Kidney (tissue), 14 donors: ENCODE results near the gene CLIP1. TPM values are rescaled to one million over a fixed set of nuclear protein-coding genes. Genes with fewer than 3 reads are reported as not detected.
A peak's percentile ranks its signal among the peaks of the same experiment; 100 is the strongest.
"Not testable (repeated sequence)": the region's sequence is repeated elsewhere in the genome, so short reads cannot be mapped to it uniquely, and the experiment has no call there.

Source experiments
- DNase-seq, 5 donors: peaks; one replicate each; pipeline ENCODE4 v3.0.0-alpha.2; 2013 to 2020
- FAIRE-seq: peaks from 2 replicates; lab custom pipeline; 2012; peaks lifted over from hg19 to GRCh38; lab: Jason Lieb, UNC
- H3K27ac ChIP-seq, 2 donors: one replicate each; pipeline ENCODE4 v1.7.0; 2013; ENCODE audit warnings: low read depth in 2 of 2, low read length in 2 of 2, inconsistent platforms in 1 of 2
- H3K27me3 ChIP-seq: one replicate; pipeline ENCODE4 v1.7.1; 2013; ENCODE audit warnings: low read length, inconsistent platforms; ENCODE audit not compliant: control insufficient read depth, insufficient read depth
- H3K36me3 ChIP-seq, 3 donors: one replicate each; pipeline versions ENCODE4 v1.7.0 to v1.7.1; 2013; ENCODE audit warnings: low read length in 3 of 3, control low read depth in 1 of 3, inconsistent platforms in 1 of 3; ENCODE audit not compliant: insufficient read depth in 3 of 3, control insufficient read depth in 2 of 3
- H3K4me1 ChIP-seq, 3 donors: one replicate each; pipeline versions ENCODE4 v1.7.0 to v1.7.1; 2013; ENCODE audit warnings: low read length in 3 of 3, inconsistent platforms in 1 of 3, low read depth in 1 of 3; ENCODE audit not compliant: control insufficient read depth in 2 of 3, insufficient read depth in 2 of 3
- H3K4me3 ChIP-seq, 3 donors: one replicate each; pipeline versions ENCODE4 v1.7.0 to v1.8.1; 2013; ENCODE audit warnings: low read length in 3 of 3, control low read depth in 1 of 3, inconsistent platforms in 1 of 3
- H3K9ac ChIP-seq, 3 donors: one replicate each; pipeline versions ENCODE4 v1.7.0 to v1.7.1; 2013; ENCODE audit warnings: low read length in 3 of 3, control low read depth in 1 of 3, inconsistent platforms in 1 of 3
- H3K9me3 ChIP-seq, 3 donors: one replicate each; pipeline versions ENCODE4 v1.7.0 to v1.7.1; 2013; ENCODE audit warnings: low read length in 3 of 3, control low read depth in 1 of 3, inconsistent platforms in 1 of 3; ENCODE audit not compliant: control insufficient read depth in 2 of 3, insufficient read depth in 1 of 3
- intact Hi-C: fragments of 100-400 bp; cut with DNase I; formaldehyde crosslinking; loops from one replicate; pipeline ENCODE4 v1.11.1; 2022
- polyA plus RNA-seq: library from polyadenylated mRNA; stranded (reverse); fragments of 350-450 nt; fragmentation: Illumina TruSeq; extraction: RNeasy Lipid Tissue Mini Kit (QIAGEN cat#74804); gene quantifications from one replicate; pipeline ENCODE4 v1.2.3, GENCODE V29; 2014; ENCODE audit warnings: low read depth, low replicate concordance; ENCODE audit not compliant: insufficient read depth
- total RNA-seq: library from RNA; stranded (reverse); fragmentation: NEBNext Ultra II Directional; extraction: Animal tissue kit (Norgen Biotek cat#: 25700); gene quantifications from one replicate; pipeline ENCODE4 v1.2.1, GENCODE V29; 2021
- TF ChIP-seq, protein P1 (sequence below): IDR thresholded peaks from 3 replicates; pipeline ENCODE4 v1.5.1; 2012; ENCODE audit warnings: mild to moderate bottlenecking, moderate library complexity, borderline replicate concordance; ENCODE audit not compliant: insufficient read depth; ENCODE audit errors: extremely low read depth
- donor health status: control.
- donor health status: control.
- donor health status: control.
- donor health status: control.
- donor health status: control.
- donor health status: DM: yes; HTN: yes; CAD: no.
- donor health status: Normal renal cell carcinoma (clear cell type).

The CLIP1 gene
- total and polyA plus RNA-seq, 2 donors from 2014 or later: 14.5 to 85.3 TPM

DNA sequence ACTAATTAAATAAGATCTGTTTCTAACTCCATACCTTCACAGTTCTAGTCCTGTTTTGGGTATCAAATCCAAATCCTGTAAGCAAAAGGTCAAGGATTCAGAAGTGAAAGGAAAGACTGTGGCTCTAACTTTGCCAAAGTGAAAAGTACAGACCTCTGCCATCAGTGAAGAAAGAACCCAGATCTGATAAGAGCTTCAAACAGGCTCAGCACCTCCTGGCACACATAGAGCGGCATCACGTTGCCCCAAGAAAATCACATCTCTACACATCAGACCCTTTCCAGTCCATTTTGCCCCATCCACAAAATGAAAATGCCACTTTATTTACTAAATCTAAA is 23.2 kb downstream of the CLIP1 start:
- peak overlapping the region in 2 of 3 donors; percentile 8 to 62 for H3K9ac ChIP-seq
- H3K27me3 ChIP-seq: no peaks in the 10 kb centered on the region
- TF ChIP-seq, protein P1, sequence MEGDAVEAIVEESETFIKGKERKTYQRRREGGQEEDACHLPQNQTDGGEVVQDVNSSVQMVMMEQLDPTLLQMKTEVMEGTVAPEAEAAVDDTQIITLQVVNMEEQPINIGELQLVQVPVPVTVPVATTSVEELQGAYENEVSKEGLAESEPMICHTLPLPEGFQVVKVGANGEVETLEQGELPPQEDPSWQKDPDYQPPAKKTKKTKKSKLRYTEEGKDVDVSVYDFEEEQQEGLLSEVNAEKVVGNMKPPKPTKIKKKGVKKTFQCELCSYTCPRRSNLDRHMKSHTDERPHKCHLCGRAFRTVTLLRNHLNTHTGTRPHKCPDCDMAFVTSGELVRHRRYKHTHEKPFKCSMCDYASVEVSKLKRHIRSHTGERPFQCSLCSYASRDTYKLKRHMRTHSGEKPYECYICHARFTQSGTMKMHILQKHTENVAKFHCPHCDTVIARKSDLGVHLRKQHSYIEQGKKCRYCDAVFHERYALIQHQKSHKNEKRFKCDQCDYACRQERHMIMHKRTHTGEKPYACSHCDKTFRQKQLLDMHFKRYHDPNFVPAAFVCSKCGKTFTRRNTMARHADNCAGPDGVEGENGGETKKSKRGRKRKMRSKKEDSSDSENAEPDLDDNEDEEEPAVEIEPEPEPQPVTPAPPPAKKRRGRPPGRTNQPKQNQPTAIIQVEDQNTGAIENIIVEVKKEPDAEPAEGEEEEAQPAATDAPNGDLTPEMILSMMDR: no peak
- no peaks in the 10 kb centered on the region for H3K9me3 ChIP-seq
- intact Hi-C loops: no loop called here
- H3K27ac ChIP-seq: peak overlapping the region; percentile 94 to 97
- H3K4me1 ChIP-seq: peaks cover 4 to 11% (median 11%) of the 10 kb centered on the region in 3 donors
- peak overlapping the region in 2 of 3 donors; percentile 31 to 52 for H3K4me3 ChIP-seq
- DNase-seq (no peak), FAIRE-seq (no peak)
- H3K36me3 ChIP-seq: no peaks in the 10 kb centered on the region

DNA sequence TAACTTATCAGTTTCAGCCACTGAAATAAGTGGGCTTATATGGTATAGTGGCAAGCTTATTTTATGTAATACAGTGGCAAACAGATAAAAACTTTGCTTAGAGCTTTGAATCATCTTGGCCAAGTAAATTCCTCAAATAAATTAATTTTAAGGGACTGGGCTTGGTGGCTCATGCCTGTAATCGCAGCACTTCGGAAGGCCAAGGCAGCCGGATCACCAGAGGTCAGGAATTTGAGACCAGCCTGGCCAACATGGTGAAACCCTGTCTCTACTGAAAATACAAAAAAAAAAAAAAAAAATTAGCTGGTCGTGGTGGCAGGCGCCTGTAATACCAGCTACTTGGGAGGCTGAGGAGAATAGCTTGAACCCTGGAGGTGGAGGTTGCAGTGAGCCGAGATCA is 24.5 kb downstream of the CLIP1 start:
- H3K27ac ChIP-seq, H3K27me3 ChIP-seq, H3K9ac ChIP-seq, H3K4me3 ChIP-seq, H3K36me3 ChIP-seq, DNase-seq, H3K9me3 ChIP-seq, intact Hi-C loops, FAIRE-seq: not testable (repeated sequence)
- peaks cover 4 to 11% (median 11%) of the 10 kb centered on the region in 3 donors for H3K4me1 ChIP-seq

DNA sequence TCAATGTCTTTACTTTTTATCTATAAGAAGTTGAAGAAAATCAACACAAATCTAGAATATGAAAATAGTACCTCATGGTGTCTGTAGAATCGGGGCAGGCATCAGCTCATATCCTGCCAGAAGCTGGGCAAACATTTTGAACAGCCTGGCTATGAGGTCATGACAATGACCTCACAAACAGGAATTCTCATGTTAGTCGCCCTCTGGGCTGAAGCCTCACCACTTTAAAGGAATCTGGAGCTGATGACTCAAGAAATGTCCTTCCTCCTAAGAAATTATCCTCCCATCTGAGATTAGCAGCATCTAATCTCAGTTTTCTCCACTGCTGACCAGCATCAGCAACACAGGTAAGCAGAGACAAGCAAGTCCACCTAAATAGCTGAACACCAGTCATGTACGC is 27.1 kb downstream of the CLIP1 start:
- intact Hi-C loops: no loop called here
- Histone ChIP-seq H3K4me3 (no peak overlapping the region), H3K9me3 (no peaks in the 10 kb centered on the region), H3K36me3 (no peaks in the 10 kb centered on the region), H3K9ac (no peak overlapping the region), H3K27ac (no peak overlapping the region), H3K27me3 (no peaks in the 10 kb centered on the region), H3K4me1 (peaks cover under 1 to 12% (median 8%) of the 10 kb centered on the region in 3 donors)
- FAIRE-seq: no peak
- TF ChIP-seq, protein P1: no peak
- DNase-seq: no peak

DNA sequence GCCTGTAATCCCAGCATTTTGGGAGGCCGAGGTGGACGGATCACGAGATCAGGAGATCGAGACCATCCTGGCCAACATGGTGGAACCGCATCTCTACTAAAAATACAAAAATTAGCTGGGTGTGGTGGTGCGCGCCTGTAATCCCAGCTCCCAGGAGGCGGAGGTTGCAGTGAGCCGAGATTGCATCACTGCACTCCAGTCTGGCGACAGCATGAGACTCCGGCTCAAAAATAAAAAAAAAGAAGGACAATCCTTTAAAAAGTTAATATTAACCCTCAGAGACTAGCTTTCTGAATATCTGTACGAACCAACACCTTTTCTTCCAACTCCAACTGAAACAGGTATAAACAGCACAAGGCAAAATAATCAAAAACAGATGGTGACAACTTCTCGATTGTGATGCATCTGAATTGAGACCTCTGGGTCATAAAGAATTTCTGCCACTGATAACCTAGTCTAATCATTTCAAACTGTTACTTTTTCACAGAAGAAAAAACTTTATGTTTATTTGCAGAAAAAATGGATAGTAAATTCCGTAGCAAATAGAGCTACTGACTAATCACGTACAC is 27.8 kb downstream of the CLIP1 start:
- no peak overlapping the region for H3K9ac ChIP-seq
- FAIRE-seq (no peak), DNase-seq (no peak)
- no peaks in the 10 kb centered on the region for H3K27me3 ChIP-seq
- H3K27ac ChIP-seq: no peak overlapping the region
- no peak overlapping the region for H3K4me3 ChIP-seq
- intact Hi-C loops: no loop called here
- TF ChIP-seq, protein P1: no peak
- H3K9me3 ChIP-seq: no peaks in the 10 kb centered on the region
- H3K4me1 ChIP-seq: peaks cover 0 to 6% (median 6%) of the 10 kb centered on the region in 3 donors
- no peaks in the 10 kb centered on the region for H3K36me3 ChIP-seq
